ENCODE measurements around the gene MYRIP.
"Not testable (repeated sequence)": the region's sequence is repeated elsewhere in the genome, so short reads cannot be mapped to it uniquely, and the experiment has no call there.

MYRIP gene

GRCh38 chr3:39809181-39809994 is at the start of gene MYRIP:
Gene MYRIP (plus strand): TSS chr3:39809609. CDS start chr3:39900817, 91,208 bp downstream.
- DNase-seq (ENCODE audit: extremely low read depth, low read depth) = no peak
- TF ChIP-seq CTCF (IDR thresholded peaks at IDR 0.05; ENCODE audit: low read depth, low read length) = no peak

- TF ChIP-seq CTCF (IDR thresholded peaks at IDR 0.05; ENCODE audit: low read depth, low read length) = no peak
- DNase-seq (ENCODE audit: extremely low read depth, low read depth) = no peak
These were observed 49.1 kb upstream of the MYRIP start for GRCh38 chr3:39760325-39760724.

DNA sequence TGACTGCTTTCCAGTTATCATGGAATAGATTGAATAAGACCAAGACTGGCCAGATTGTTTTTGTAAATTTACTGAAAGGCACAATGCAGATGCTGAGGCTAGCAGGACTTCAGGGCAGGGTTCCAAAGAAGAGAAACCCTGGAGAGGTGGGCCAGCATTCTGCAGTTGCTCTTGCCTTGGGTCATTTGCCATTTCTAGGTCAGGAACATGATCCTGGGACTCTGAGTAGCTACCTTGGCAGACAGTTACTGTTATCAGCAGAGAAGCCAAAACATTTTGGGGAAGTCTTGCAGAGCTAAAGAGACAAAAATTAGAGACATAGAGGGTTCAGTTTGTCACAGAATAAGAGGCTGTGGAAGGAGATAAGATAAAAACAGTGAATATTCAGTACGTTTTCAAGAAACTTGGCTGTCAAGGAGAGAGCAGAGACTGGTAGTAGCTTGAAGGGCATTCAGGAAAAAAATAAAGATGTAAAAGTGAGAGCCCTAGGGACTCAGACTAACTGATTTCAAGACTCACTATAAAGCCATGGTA is 46.8 kb upstream of the MYRIP start:
- TF ChIP-seq CTCF (IDR thresholded peaks at IDR 0.05; ENCODE audit: low read depth, low read length) = no peak
- DNase-seq (ENCODE audit: extremely low read depth, low read depth) = no peak

DNA sequence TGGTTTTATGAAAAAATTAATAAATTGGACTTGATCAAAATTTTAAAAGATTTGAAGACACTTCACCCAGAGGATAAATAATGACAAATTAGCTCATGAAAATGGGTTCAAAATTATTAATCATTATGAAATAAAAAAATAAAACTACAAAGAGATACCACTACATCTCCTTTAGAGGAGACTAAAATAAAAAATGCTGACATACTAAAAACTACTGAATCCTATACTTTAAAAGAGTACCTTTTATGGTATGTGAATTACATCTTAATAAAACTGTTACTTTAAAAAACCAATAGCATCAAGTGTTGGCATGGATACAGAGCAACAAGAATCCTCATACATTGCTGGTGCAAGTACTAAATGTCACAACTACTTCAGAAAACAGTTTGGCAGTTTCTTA is 46.0 kb upstream of the MYRIP start:
- no peak for TF ChIP-seq CTCF (IDR thresholded peaks at IDR 0.05; ENCODE audit: low read depth, low read length)
- DNase-seq (ENCODE audit: extremely low read depth, low read depth) = no peak

DNA sequence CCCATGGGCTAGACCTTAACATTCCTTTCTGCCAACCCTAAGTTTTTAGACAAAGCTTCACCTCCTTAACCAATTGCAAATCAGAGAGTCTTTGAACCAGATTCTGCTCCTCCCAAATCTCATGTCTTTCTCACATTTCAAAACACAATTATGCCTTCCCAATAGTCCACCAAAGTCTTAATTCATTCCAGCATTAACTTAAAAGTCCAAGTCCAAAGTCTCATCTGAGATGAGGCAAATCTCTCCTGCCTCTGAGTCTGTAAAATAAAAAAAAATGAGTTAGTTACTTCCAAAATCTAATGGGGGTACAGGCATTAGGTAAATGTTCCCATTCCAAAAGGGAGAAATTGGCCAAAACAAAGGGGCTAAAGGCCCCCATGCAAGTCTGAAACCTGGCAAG is 43.8 kb upstream of the MYRIP start:
- no peak for DNase-seq (ENCODE audit: extremely low read depth, low read depth)
- no peak for TF ChIP-seq CTCF (IDR thresholded peaks at IDR 0.05; ENCODE audit: low read depth, low read length)

DNA sequence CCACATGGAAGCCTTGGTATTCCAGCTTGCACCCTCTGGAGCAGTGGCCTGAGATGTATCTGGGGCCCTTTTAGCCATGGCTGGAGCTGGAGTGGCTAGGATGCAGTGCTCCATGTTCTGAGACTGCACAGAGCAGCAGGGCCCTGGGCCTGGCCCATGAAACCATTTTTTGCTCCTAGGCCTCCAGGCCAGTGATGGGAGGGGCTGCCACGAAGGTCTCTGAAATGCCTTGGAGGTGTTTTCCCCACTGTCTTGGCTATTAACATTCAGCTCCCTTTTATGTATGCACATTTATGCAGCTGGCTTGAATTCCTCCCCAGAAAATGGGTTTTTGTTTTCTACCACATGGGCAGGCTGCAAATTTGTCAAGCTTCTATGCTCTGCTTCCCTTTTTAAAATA is 43.0 kb upstream of the MYRIP start:
- TF ChIP-seq CTCF (IDR thresholded peaks at IDR 0.05; ENCODE audit: low read depth, low read length) = no peak
- DNase-seq (ENCODE audit: extremely low read depth, low read depth) = no peak

GRCh38 chr3:39766909-39767308 is 42.5 kb upstream of the MYRIP start:
- not testable (repeated sequence) for DNase-seq (ENCODE audit: extremely low read depth, low read depth)

- DNase-seq (ENCODE audit: extremely low read depth, low read depth) = not testable (repeated sequence)
These were observed 31.2 kb upstream of the MYRIP start for GRCh38 chr3:39778168-39778567.
